Measurements from ENCODE around the gene RTKN. TPM values are rescaled to one million over a fixed set of nuclear protein-coding genes. Genes with fewer than 3 reads are reported as not detected.

The RTKN gene
- total RNA-seq, 2 experiments from 2014 or later = 0.20 to 0.27 TPM

DNA sequence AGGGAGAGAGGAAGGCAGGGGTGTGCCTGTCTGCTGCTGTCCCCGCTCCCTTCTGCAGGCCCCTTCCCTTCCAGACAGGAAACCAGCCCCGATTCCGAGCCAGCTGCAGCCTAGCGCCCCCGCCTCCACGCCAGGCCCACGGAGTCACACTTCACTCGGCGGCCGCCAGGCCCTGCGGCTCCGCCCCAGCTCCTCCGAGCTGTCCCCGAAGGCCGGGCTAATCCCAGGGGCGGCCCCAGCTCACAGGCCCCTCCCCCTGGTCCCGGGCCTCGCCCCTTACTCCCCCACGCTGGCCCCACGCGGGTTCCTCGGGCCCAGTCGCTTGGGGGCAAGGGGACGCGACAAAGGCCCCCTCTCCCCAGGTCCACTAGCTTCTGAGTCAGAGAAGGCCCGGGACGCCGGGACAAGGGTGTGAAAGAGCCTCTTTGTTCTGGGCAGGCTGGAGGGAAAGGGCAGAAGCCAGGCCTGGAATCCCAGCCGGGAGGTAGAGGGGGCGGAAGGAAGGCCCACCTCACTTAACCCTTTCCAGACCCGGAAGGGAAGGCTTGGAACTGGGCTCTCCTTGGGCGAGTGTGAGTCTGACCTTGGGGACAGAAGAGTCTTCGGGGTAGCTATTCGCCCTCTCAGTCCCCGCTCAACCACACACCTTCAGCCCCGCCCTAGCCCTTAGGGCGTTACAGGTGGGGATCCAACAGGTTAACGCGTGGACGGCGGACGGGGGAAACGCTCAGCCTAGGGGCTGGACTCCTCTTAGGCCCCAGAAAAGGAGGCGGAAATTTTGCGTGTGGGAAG, 1.2 kb downstream of the RTKN start:
- Histone ChIP-seq H3K4me1 (ENCODE audit: insufficient read depth, low read length) (peaks cover 27% of the 10 kb centered on the region), H3K9me3 (ENCODE audit: control insufficient read depth in 1 of 2, insufficient read depth in 1 of 2, low read length in 2 of 2) (peaks cover 0 to 31% of the 10 kb centered on the region in 2 experiments), H3K4me3 (ENCODE audit: low read length) (peak overlapping the region; percentile 10), H3K27ac (ENCODE audit: low read depth in 1 of 2, low read length in 2 of 2) (no peak overlapping the region), H3K27me3 (ENCODE audit: control insufficient read depth in 1 of 2, insufficient read depth in 2 of 2, low read length in 2 of 2) (peaks cover 37 to 40% of the 10 kb centered on the region in 2 experiments), H3K36me3 (ENCODE audit: insufficient read depth, low read length) (no peaks in the 10 kb centered on the region)
- Mint-ChIP-seq H3K36me3 (ENCODE audit: low read depth) (no peaks in the 10 kb centered on the region), H3K4me3 (peak overlapping the region; percentile 58), H3K27me3 (peaks cover 56% of the 10 kb centered on the region), H3K9me3 (no peaks in the 10 kb centered on the region), H3K4me1 (ENCODE audit: low read depth) (peaks cover 8% of the 10 kb centered on the region), H3K27ac (no peak overlapping the region)
- ATAC-seq (ENCODE audit: poor library complexity) (peak; percentile 73), DNase-seq (peak in 5 of 14 experiments; percentile 33 to 73 (median 48))
- TF ChIP-seq, protein P1, sequence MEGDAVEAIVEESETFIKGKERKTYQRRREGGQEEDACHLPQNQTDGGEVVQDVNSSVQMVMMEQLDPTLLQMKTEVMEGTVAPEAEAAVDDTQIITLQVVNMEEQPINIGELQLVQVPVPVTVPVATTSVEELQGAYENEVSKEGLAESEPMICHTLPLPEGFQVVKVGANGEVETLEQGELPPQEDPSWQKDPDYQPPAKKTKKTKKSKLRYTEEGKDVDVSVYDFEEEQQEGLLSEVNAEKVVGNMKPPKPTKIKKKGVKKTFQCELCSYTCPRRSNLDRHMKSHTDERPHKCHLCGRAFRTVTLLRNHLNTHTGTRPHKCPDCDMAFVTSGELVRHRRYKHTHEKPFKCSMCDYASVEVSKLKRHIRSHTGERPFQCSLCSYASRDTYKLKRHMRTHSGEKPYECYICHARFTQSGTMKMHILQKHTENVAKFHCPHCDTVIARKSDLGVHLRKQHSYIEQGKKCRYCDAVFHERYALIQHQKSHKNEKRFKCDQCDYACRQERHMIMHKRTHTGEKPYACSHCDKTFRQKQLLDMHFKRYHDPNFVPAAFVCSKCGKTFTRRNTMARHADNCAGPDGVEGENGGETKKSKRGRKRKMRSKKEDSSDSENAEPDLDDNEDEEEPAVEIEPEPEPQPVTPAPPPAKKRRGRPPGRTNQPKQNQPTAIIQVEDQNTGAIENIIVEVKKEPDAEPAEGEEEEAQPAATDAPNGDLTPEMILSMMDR (IDR thresholded peaks at IDR 0.05) = no peak
- POLR2A ChIA-PET = interaction anchor here (0.8 to 1.5 kb wide), 5 partner anchors 9 to 42 kb away, joined by 3 to 6 read pairs (median 5); partner anchors contain the start of genes CCDC142, TTC31 and WBP1
- CTCF ChIA-PET = interaction anchor here (0.5 kb wide), 1 partner anchor 25 kb away, joined by 3 read pairs; no protein-coding TSS in a partner anchor
- intact Hi-C loops (cut with DNase I, micrococcal nuclease) = loop anchor here in 1 of 2 experiments (1.0 kb wide), 1 partner anchor 24 kb away; no protein-coding TSS in a partner anchor

DNA sequence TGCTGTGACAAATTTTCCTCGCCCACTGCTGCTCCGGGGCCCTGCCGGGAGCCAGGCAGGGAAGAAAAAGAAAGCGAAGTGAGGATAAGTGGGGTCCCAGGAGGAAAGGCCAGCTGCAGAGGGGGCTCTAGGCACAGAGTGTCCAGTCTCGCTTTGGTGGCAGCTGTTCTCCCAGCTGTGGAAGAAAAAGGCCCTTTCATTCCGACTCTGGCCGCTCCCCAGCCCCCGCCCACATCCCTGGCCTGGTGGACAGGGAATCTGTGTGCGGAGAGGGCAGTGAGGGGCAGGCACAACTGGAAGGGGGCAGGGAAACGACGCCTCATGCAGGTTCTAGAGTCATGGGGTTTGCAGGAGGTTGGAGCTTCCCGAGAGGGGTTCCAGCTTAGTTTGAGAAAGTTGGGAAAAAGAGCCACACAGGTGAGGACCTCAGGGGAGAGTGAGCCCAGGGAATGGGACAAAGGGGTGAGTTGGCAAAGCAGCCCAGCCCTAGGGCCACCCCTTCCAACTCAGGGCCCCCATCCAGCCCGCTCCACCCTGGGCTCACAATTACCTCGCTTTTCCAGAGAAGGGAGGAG, 1.8 kb downstream of the RTKN start:
- peaks cover 0 to 31% of the 10 kb centered on the region in 2 experiments for H3K9me3 ChIP-seq (ENCODE audit: control insufficient read depth in 1 of 2, insufficient read depth in 1 of 2, low read length in 2 of 2)
- no peak overlapping the region for H3K27ac Mint-ChIP-seq

GRCh38 chr2:74439373-74439772, 2.4 kb downstream of the RTKN start:
- no peaks in the 10 kb centered on the region for H3K36me3 ChIP-seq (ENCODE audit: insufficient read depth, low read length)
- peaks cover 27% of the 10 kb centered on the region for H3K4me1 ChIP-seq (ENCODE audit: insufficient read depth, low read length)
- TF ChIP-seq, protein P1 (IDR thresholded peaks at IDR 0.05) = no peak
- POLR2A ChIA-PET = interaction anchor here (0.9 kb wide), 1 partner anchor 18 kb away, joined by 3 read pairs; the partner anchor contains the start of genes C2orf81 and WDR54
- H3K27ac ChIP-seq (ENCODE audit: low read depth in 1 of 2, low read length in 2 of 2) = no peak overlapping the region
- no peak for ATAC-seq (ENCODE audit: poor library complexity)
- Mint-ChIP-seq H3K4me3 (no peak overlapping the region), H3K27ac (no peak overlapping the region), H3K36me3 (ENCODE audit: low read depth) (no peaks in the 10 kb centered on the region), H3K4me1 (ENCODE audit: low read depth) (peaks cover 8% of the 10 kb centered on the region), H3K27me3 (peaks cover 47% of the 10 kb centered on the region), H3K9me3 (no peaks in the 10 kb centered on the region)
- CTCF ChIA-PET = interaction anchor here (0.9 kb wide), 1 partner anchor 9 kb away, joined by 3 read pairs; no protein-coding TSS in a partner anchor
- H3K9me3 ChIP-seq (ENCODE audit: control insufficient read depth in 1 of 2, insufficient read depth in 1 of 2, low read length in 2 of 2) = peaks cover 0 to 31% of the 10 kb centered on the region in 2 experiments
- DNase-seq = no peak
- peaks cover 37% of the 10 kb centered on the region in 2 experiments for H3K27me3 ChIP-seq (ENCODE audit: control insufficient read depth in 1 of 2, insufficient read depth in 2 of 2, low read length in 2 of 2)
- intact Hi-C loops (cut with DNase I, micrococcal nuclease) = no loop called here
- H3K4me3 ChIP-seq (ENCODE audit: low read length) = no peak overlapping the region

More for the DNA sequence above, 1.8 kb downstream of the RTKN start:
- H3K27me3 ChIP-seq (ENCODE audit: control insufficient read depth in 1 of 2, insufficient read depth in 2 of 2, low read length in 2 of 2) = peaks cover 37 to 40% of the 10 kb centered on the region in 2 experiments
- no peaks in the 10 kb centered on the region for H3K36me3 ChIP-seq (ENCODE audit: insufficient read depth, low read length)
- ChIA-PET CTCF (interaction anchor here (0.5 to 0.9 kb wide), 2 partner anchors 10 to 26 kb away, joined by 3 read pairs; no protein-coding TSS in a partner anchor), POLR2A (interaction anchor here (0.8 to 1.5 kb wide), 6 partner anchors 9 to 43 kb away, joined by 3 to 6 read pairs (median 4); partner anchors contain the start of genes C2orf81, CCDC142, TTC31 and WBP1)
- H3K4me3 ChIP-seq (ENCODE audit: low read length) = no peak overlapping the region
- Mint-ChIP-seq H3K4me1 (ENCODE audit: low read depth) (peaks cover 8% of the 10 kb centered on the region), H3K9me3 (no peaks in the 10 kb centered on the region), H3K27me3 (peaks cover 52% of the 10 kb centered on the region), H3K36me3 (ENCODE audit: low read depth) (no peaks in the 10 kb centered on the region), H3K4me3 (peak overlapping the region; percentile 54)
- H3K27ac ChIP-seq (ENCODE audit: low read depth in 1 of 2, low read length in 2 of 2) = no peak overlapping the region
- DNase-seq (no peak), ATAC-seq (ENCODE audit: poor library complexity) (no peak)
- intact Hi-C loops (cut with DNase I, micrococcal nuclease) = no loop called here
- TF ChIP-seq, protein P1 (IDR thresholded peaks at IDR 0.05) = no peak
- H3K4me1 ChIP-seq (ENCODE audit: insufficient read depth, low read length) = peaks cover 27% of the 10 kb centered on the region

Data from CD4-positive, alpha-beta T cell (primary cell).